ENCODE measurements around the gene SNAPC5. TPM values are rescaled to one million over a fixed set of nuclear protein-coding genes. Genes with fewer than 3 reads are reported as not detected.
"Not testable (repeated sequence)": the region's sequence is repeated elsewhere in the genome, so short reads cannot be mapped to it uniquely, and the experiment has no call there.

SNAPC5 gene
- total RNA-seq, 1 experiment from 2014 or later = 38.2 TPM

DNA sequence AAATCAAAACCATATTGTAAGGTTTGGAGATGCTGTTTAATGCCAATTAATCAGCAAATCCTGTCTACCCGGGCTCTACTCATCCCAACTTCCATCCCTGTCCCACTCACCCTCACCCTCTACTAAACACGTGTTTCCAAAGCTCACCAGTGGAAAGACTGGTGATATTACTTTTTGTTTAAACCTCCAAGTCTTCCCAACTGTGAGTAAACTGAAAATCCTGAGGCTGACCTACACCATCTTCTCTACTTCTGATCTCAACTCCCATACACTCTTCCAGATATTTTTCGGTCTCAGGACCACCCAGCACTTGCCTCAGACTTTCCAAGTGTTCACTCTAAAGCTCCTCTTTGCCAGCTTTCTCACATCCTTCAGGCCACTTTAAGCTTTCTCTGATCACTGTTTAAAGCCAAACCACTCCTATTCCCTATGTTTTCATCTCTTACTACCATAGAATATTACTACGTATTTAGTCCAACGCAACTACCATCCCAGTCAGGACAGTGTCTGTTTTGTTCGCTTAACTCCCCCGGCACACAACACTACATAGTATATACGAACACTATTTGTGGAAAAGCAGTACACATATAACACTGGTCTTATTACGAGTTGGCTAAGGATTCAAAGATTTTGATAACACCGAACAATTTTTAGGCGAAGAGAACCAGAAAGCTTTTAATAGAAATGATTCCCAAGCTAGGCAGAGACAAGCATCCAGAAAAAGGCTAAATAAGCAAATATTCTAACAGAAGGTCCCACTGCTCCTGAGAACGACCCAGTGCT, 6.4 kb upstream of the SNAPC5 start:
- POLR2A ChIA-PET (ENCODE audit: unreplicated experiment) = no interaction called here
- peaks cover 49% of the 10 kb centered on the region for H3K36me3 ChIP-seq (ENCODE audit: low read depth, low read length)
- CTCF ChIA-PET = no interaction called here
- H3K9me2 ChIP-seq (replicated peaks; ENCODE audit: low read length) = no peaks in the 10 kb centered on the region
- TF ChIP-seq EZH2phosphoT487 (IDR thresholded peaks at IDR 0.05; ENCODE audit: borderline replicate concordance, low read length) = no peak
- no peak for TF ChIP-seq CTCF (conservative IDR thresholded peaks at IDR 0.05; ENCODE audit: low read depth, low read length)
- TF ChIP-seq EZH2 (IDR thresholded peaks at IDR 0.05; ENCODE audit: low read length, unreplicated experiment) = no peak
- peak overlapping the region; percentile 90 for H3K4me2 ChIP-seq (ENCODE audit: low read length)
- peak overlapping the region; percentile 98 for H3K9ac ChIP-seq (ENCODE audit: low read length)
- no peak for DNase-seq
- intact Hi-C loops (cut with micrococcal nuclease) = loop anchor here (10.0 kb wide), 1 partner anchor 209 kb away; the partner anchor contains the start of gene DIS3L
- no peak overlapping the region for H2AFZ ChIP-seq (ENCODE audit: low read length)
- TSS peak; percentile 68 for BruUV-seq (replicated peaks)
- H3K27me3 ChIP-seq (ENCODE audit: low read length) = no peaks in the 10 kb centered on the region
- peaks cover 41% of the 10 kb centered on the region for H4K20me1 ChIP-seq (ENCODE audit: low read length)
- no peaks in the 10 kb centered on the region for H3K9me3 ChIP-seq (ENCODE audit: low read length)
- peak overlapping the region; percentile 89 for H3K27ac ChIP-seq (ENCODE audit: low read length)
- no peak for ATAC-seq
- H3K4me3 ChIP-seq (ENCODE audit: low read length) = peak overlapping the region; percentile 99
- peaks cover 13% of the 10 kb centered on the region for H3K4me1 ChIP-seq (ENCODE audit: insufficient read depth, low read length)
- H3F3A ChIP-seq (ENCODE audit: low read length, unreplicated experiment) = peaks cover 22% of the 10 kb centered on the region
- peaks cover 82% of the 10 kb centered on the region for H3K79me2 ChIP-seq (ENCODE audit: low read length)

DNA sequence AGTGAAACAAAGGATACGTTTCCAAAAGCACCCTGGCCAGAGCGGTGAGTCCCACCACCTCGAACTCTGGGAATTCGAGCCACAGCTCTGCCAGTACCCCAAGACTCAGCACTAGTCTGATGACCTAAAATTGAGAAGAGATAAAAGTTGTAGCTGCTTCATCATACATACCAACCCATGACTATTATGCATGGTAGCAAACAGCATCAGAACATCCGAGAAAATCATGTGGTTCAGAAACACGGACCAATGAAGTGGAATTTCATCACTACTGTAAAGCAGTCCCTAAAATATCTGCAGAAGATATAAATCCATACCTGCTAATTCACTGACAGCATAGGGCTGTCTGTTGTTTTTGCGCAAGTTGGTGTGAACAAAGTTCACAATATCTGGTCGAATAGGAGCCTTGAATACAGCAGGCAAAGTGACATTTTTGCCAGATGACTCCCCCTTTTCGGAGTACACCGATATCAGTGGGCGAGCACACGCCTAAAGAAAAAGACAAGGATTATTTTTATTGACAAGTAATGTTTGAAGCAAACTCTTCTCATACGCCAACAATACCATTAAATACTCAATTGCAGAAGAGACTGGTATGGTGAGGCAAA, 5.6 kb upstream of the SNAPC5 start:
- Histone ChIP-seq H4K20me1 (ENCODE audit: low read length) (peaks cover 47% of the 10 kb centered on the region), H3F3A (ENCODE audit: low read length, unreplicated experiment) (peaks cover 30% of the 10 kb centered on the region), H3K9ac (ENCODE audit: low read length) (peak overlapping the region; percentile 98), H3K36me3 (ENCODE audit: low read depth, low read length) (peaks cover 55% of the 10 kb centered on the region), H3K4me1 (ENCODE audit: insufficient read depth, low read length) (peaks cover 13% of the 10 kb centered on the region), H3K79me2 (ENCODE audit: low read length) (peaks cover 76% of the 10 kb centered on the region), H3K4me3 (ENCODE audit: low read length) (peak overlapping the region; percentile 99), H3K4me2 (ENCODE audit: low read length) (peak overlapping the region; percentile 90)
- CTCF ChIA-PET; H2AFZ ChIP-seq (ENCODE audit: low read length); H3K9me2 ChIP-seq (replicated peaks; ENCODE audit: low read length); H3K27ac ChIP-seq (ENCODE audit: low read length); H3K27me3 ChIP-seq (ENCODE audit: low read length); DNase-seq; ATAC-seq; BruUV-seq (replicated peaks); H3K9me3 ChIP-seq (ENCODE audit: low read length): not testable (repeated sequence)
- intact Hi-C loops (cut with micrococcal nuclease) = loop anchor here (10.0 kb wide), 1 partner anchor 208 kb away; the partner anchor contains the start of gene DIS3L
- POLR2A ChIA-PET (ENCODE audit: unreplicated experiment) = interaction anchor here (0.6 kb wide), 1 partner anchor 48 kb away, joined by 3 read pairs; no protein-coding TSS in a partner anchor

DNA sequence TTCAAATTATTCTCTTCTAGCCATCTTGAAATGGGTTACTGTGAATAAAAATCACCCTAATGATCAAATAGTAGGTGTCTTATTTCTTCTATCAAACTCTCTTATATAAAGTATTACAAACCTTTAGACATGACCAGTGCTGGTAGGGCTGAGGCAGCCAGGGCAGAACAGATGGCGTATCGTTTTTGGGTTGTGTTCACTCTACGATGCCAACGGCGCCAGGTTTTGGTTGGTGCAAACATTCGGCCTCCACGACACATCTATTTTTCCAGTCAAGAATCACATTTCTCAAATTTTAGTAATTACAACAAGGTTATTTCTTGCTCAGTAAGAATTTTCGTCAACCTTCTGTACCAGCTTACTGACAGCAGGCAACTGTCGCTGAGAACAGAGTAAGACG, 4.9 kb upstream of the SNAPC5 start:
- peak overlapping the region; percentile 99 for H3K4me3 ChIP-seq (ENCODE audit: low read length)

DNA sequence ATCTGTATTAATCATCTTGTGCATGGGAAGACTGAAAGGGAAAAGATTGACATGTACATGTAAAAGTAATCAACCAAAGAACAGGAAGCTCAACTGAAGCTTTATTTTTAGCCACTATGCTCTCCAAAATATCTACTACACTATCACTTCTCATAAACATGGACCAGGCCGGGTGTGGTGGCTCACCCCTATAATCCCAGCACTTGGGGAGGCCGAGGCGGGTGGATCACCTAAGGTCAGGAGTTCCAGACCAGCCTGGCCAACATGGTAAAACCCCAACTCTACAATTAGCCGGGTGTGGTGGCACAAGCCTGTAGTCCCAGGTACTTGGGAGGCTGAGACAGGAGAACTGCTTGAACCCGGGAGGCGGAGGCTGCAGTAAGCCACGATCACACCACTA, 2.8 kb upstream of the SNAPC5 start:
- CTCF ChIA-PET; H3K9me2 ChIP-seq (replicated peaks; ENCODE audit: low read length); H2AFZ ChIP-seq (ENCODE audit: low read length); BruUV-seq (replicated peaks); POLR2A ChIA-PET (ENCODE audit: unreplicated experiment); H3K27ac ChIP-seq (ENCODE audit: low read length); H3K4me3 ChIP-seq (ENCODE audit: low read length); ATAC-seq; H3K27me3 ChIP-seq (ENCODE audit: low read length); H3K4me2 ChIP-seq (ENCODE audit: low read length); H3K9ac ChIP-seq (ENCODE audit: low read length); DNase-seq; H3K9me3 ChIP-seq (ENCODE audit: low read length): not testable (repeated sequence)
- H4K20me1 ChIP-seq (ENCODE audit: low read length) = peaks cover 49% of the 10 kb centered on the region
- intact Hi-C loops (cut with micrococcal nuclease) = loop anchor here (10.0 kb wide), 1 partner anchor 206 kb away; the partner anchor contains the start of gene DIS3L
- H3K4me1 ChIP-seq (ENCODE audit: insufficient read depth, low read length) = peaks cover 18% of the 10 kb centered on the region
- H3F3A ChIP-seq (ENCODE audit: low read length, unreplicated experiment) = peaks cover 32% of the 10 kb centered on the region
- H3K36me3 ChIP-seq (ENCODE audit: low read depth, low read length) = peaks cover 55% of the 10 kb centered on the region
- H3K79me2 ChIP-seq (ENCODE audit: low read length) = peaks cover 68% of the 10 kb centered on the region

More for the DNA sequence above, 4.9 kb upstream of the SNAPC5 start:
- BruUV-seq (replicated peaks) = no TSS peak
- Histone ChIP-seq H3K27ac (ENCODE audit: low read length) (no peak overlapping the region), H3F3A (ENCODE audit: low read length, unreplicated experiment) (peaks cover 32% of the 10 kb centered on the region), H3K9ac (ENCODE audit: low read length) (peak overlapping the region; percentile 98; the same call in 1 of the 2 replicates), H3K9me3 (ENCODE audit: low read length) (no peaks in the 10 kb centered on the region), H3K79me2 (ENCODE audit: low read length) (peaks cover 69% of the 10 kb centered on the region), H3K9me2 (replicated peaks; ENCODE audit: low read length) (no peaks in the 10 kb centered on the region), H2AFZ (ENCODE audit: low read length) (no peak overlapping the region), H3K36me3 (ENCODE audit: low read depth, low read length) (peaks cover 55% of the 10 kb centered on the region), H3K27me3 (ENCODE audit: low read length) (no peaks in the 10 kb centered on the region), H3K4me1 (ENCODE audit: insufficient read depth, low read length) (peaks cover 13% of the 10 kb centered on the region), H3K4me2 (ENCODE audit: low read length) (peak overlapping the region; percentile 90), H4K20me1 (ENCODE audit: low read length) (peaks cover 49% of the 10 kb centered on the region)
- POLR2A ChIA-PET (ENCODE audit: unreplicated experiment) = interaction anchor here (0.6 kb wide), 1 partner anchor 49 kb away, joined by 3 read pairs; no protein-coding TSS in a partner anchor
- DNase-seq = no peak
- ATAC-seq = no peak
- intact Hi-C loops (cut with micrococcal nuclease) = loop anchor here (10.0 kb wide), 1 partner anchor 208 kb away; the partner anchor contains the start of gene DIS3L
- TF ChIP-seq EZH2 (IDR thresholded peaks at IDR 0.05; ENCODE audit: low read length, unreplicated experiment) = no peak
- no peak for TF ChIP-seq EZH2phosphoT487 (IDR thresholded peaks at IDR 0.05; ENCODE audit: borderline replicate concordance, low read length)
- TF ChIP-seq CTCF (conservative IDR thresholded peaks at IDR 0.05; ENCODE audit: low read depth, low read length) = no peak
- CTCF ChIA-PET = no interaction called here

All from PC-3 (cell line).